ENCODE data around the gene ZNF333. TPM values are rescaled to one million over a fixed set of nuclear protein-coding genes. Genes with fewer than 3 reads are reported as not detected.

The ZNF333 gene
- polyA plus RNA-seq, 1 donor from 2014 or later: 67.6 TPM

DNA sequence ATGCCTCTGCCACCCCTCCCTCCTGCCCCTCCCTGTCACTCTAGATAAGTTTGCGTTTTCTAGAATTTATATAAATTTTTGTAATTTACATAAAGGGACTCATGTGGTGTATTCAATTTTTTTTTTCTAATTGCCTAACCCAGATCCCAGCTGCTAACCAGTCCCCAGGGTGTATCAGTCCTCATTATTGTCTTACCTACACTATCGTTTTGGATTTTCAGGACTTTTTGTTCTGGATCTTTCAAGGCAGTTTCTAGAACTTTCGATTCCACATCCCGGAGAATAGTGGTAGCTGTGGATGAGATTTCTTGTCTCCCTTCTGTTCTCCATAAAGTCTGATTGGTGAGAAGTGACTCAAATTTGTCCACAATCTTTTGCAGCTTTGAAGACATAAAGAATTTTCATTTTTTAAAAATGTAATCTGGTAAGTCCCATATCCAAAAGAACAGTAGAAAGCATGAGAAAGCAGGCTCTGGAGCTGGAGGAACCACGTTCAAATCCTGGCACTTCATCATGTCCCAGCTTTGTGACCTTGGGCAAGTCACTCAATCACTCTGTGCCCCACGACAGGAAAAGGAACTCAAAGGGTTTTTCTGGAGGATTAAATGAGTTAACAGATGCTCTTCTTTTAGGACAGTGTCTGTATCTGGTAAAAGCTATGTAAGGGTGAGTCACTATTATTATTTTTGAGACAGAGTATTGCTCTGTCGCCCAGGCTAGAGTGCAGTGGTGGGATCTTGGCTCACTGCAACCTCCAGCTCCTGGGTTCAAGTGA is 34.9 kb upstream of the ZNF333 start:
- no peaks in the 10 kb centered on the region for H3K27me3 ChIP-seq (ENCODE audit: insufficient read depth, low read depth, low read length)
- no peak overlapping the region for H3K27ac ChIP-seq (ENCODE audit: low read length)
- H3K9me2 ChIP-seq (ENCODE audit: insufficient read depth, low read length): no peaks in the 10 kb centered on the region
- H4K20me1 ChIP-seq (ENCODE audit: insufficient read depth): no peaks in the 10 kb centered on the region
- H3F3A ChIP-seq (ENCODE audit: insufficient read depth, low read length, poor library complexity, severe bottlenecking): no peaks in the 10 kb centered on the region
- no peaks in the 10 kb centered on the region for H3K36me3 ChIP-seq (ENCODE audit: insufficient read depth, low read length)
- no peak overlapping the region for H3K9ac ChIP-seq (ENCODE audit: low read length)
- no peak overlapping the region for H3K4me2 ChIP-seq (ENCODE audit: low read length)
- no peaks in the 10 kb centered on the region for H3K9me3 ChIP-seq (ENCODE audit: low read length)
- no peak overlapping the region for H3K4me3 ChIP-seq (ENCODE audit: low read length)
- H3K79me2 ChIP-seq (replicated peaks; ENCODE audit: insufficient read depth, low read length): no peaks in the 10 kb centered on the region
- H2AFZ ChIP-seq (ENCODE audit: low read depth, low read length): no peak overlapping the region
- TF ChIP-seq TAF1 (IDR thresholded peaks at IDR 0.05; ENCODE audit: low read depth): no peak
- TF ChIP-seq EP300 (conservative IDR thresholded peaks at IDR 0.05; ENCODE audit: poor library complexity, severe bottlenecking): no peak
- TF ChIP-seq RAD21 (conservative IDR thresholded peaks at IDR 0.05): no peak
- no peak for TF ChIP-seq EZH2 (IDR thresholded peaks at IDR 0.05; ENCODE audit: borderline replicate concordance, insufficient read depth, low read length, poor library complexity, severe bottlenecking)
- no peak for TF ChIP-seq POLR2AphosphoS5 (IDR thresholded peaks at IDR 0.05)
- no peak for TF ChIP-seq SMC3 (conservative IDR thresholded peaks at IDR 0.05; ENCODE audit: poor library complexity)
- no peak for TF ChIP-seq CTCF (IDR thresholded peaks at IDR 0.05; ENCODE audit: poor library complexity, severe bottlenecking)
- no peak for TF ChIP-seq MXI1 (conservative IDR thresholded peaks at IDR 0.05; ENCODE audit: poor library complexity, severe bottlenecking)
- no peak for TF ChIP-seq REST (IDR thresholded peaks at IDR 0.05; ENCODE audit: borderline replicate concordance)

DNA sequence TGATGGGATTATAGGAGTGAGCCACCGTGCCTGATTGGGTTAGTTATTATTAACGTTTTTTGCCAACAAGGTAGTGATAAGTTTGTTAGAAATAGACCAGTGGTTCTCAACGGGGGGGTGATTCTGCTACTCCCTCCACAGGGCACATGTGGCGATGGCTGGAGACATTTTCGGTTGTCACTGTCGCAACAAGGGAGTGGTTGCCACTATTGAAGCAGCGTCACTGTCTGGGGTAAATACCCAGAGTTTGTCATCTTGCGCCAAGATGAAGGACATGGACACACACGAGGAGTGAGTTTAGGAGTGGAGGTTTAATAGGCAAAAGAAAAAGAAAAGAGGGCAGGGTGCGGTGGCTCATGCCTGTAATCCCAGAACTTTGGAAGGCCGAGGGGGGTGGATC is 34.1 kb upstream of the ZNF333 start:
- Histone ChIP-seq H3K4me3 (ENCODE audit: low read length) (no peak overlapping the region), H3K27me3 (ENCODE audit: insufficient read depth, low read depth, low read length) (no peaks in the 10 kb centered on the region), H3K9me2 (ENCODE audit: insufficient read depth, low read length) (no peaks in the 10 kb centered on the region), H2AFZ (ENCODE audit: low read depth, low read length) (no peak overlapping the region), H3K9me3 (ENCODE audit: low read length) (no peaks in the 10 kb centered on the region), H3K4me2 (ENCODE audit: low read length) (no peak overlapping the region), H3F3A (ENCODE audit: insufficient read depth, low read length, poor library complexity, severe bottlenecking) (no peaks in the 10 kb centered on the region), H3K9ac (ENCODE audit: low read length) (no peak overlapping the region), H4K20me1 (ENCODE audit: insufficient read depth) (no peaks in the 10 kb centered on the region), H3K79me2 (replicated peaks; ENCODE audit: insufficient read depth, low read length) (no peaks in the 10 kb centered on the region), H3K27ac (ENCODE audit: low read length) (no peak overlapping the region), H3K36me3 (ENCODE audit: insufficient read depth, low read length) (no peaks in the 10 kb centered on the region)
- TF ChIP-seq EZH2 (IDR thresholded peaks at IDR 0.05; ENCODE audit: borderline replicate concordance, insufficient read depth, low read length, poor library complexity, severe bottlenecking): no peak
- TF ChIP-seq TAF1 (IDR thresholded peaks at IDR 0.05; ENCODE audit: low read depth): no peak
- TF ChIP-seq EP300 (conservative IDR thresholded peaks at IDR 0.05; ENCODE audit: poor library complexity, severe bottlenecking): no peak
- no peak for TF ChIP-seq POLR2AphosphoS5 (IDR thresholded peaks at IDR 0.05)
- TF ChIP-seq SMC3 (conservative IDR thresholded peaks at IDR 0.05; ENCODE audit: poor library complexity): no peak
- TF ChIP-seq RAD21 (conservative IDR thresholded peaks at IDR 0.05): no peak
- no peak for TF ChIP-seq CTCF (IDR thresholded peaks at IDR 0.05; ENCODE audit: poor library complexity, severe bottlenecking)
- no peak for TF ChIP-seq REST (IDR thresholded peaks at IDR 0.05; ENCODE audit: borderline replicate concordance)

All from neural cell (in vitro differentiated cells).